Gastrocnemius medialis (tissue), 4 donors: ENCODE measurements around the gene GSTO1. TPM values are rescaled to one million over a fixed set of nuclear protein-coding genes. Genes with fewer than 3 reads are reported as not detected.
"Not testable (repeated sequence)": the region's sequence is repeated elsewhere in the genome, so short reads cannot be mapped to it uniquely, and the experiment has no call there.

ENCODE experiments used
- ATAC-seq, 2 donors: fragments of 150-250 bp; one replicate each; pipeline ENCODE4 v1.9.1; 2016
- DNase-seq, 2 donors: peaks; one replicate each; pipeline ENCODE4 v3.0.0-alpha.2; 2019
- H3K27ac ChIP-seq, 4 donors: fragments of 200-600 bp; sonication (generic); 1 replicate in 1 of 4; 2 replicates in 3 of 4; pipeline ENCODE4 v1.5.1; 2016 to 2018; ENCODE audit warnings: mild to moderate bottlenecking in 2 of 4, moderate library complexity in 1 of 4
- H3K27me3 ChIP-seq, 3 donors: fragments of 200-600 bp; sonication (generic) in 2 of 3; 1 replicate in 1 of 3; 2 replicates in 2 of 3; pipeline versions ENCODE4 v1.5.1 to v1.6.0; 2016 to 2019; ENCODE audit warnings: mild to moderate bottlenecking in 1 of 3, moderate library complexity in 1 of 3
- H3K36me3 ChIP-seq, 2 donors: fragments of 200-600 bp; sonication (generic) in 1 of 2; one replicate each; pipeline ENCODE4 v1.5.1; 2017 to 2018
- H3K4me1 ChIP-seq, 2 donors: fragments of 200-600 bp; sonication (generic) in 1 of 2; one replicate each; pipeline ENCODE4 v1.5.1; 2016 to 2017; ENCODE audit warnings: mild to moderate bottlenecking in 2 of 2
- H3K4me3 ChIP-seq, 4 donors: fragments of 200-600 bp; sonication (generic) in 3 of 4; 1 replicate in 1 of 4; 2 replicates in 3 of 4; pipeline ENCODE4 v1.5.1; 2016 to 2019; ENCODE audit warnings: mild to moderate bottlenecking in 2 of 4
- H3K9me3 ChIP-seq, 3 donors: fragments of 200-600 bp; sonication (generic) in 2 of 3; 1 replicate in 1 of 3; 2 replicates in 2 of 3; pipeline ENCODE4 v1.5.1; 2016 to 2019
- CTCF ChIP-seq, 5 experiments: fragments of 450-650 bp in 3 of 5; fragments of 200-600 bp in 2 of 5; sonication (generic) in 2 of 5; IDR thresholded peaks in 4 of 5; conservative IDR thresholded peaks in 1 of 5; 1 replicate in 4 of 5; 2 replicates in 1 of 5; pipeline ENCODE4 v1.5.1; 2016 to 2019; ENCODE audit warnings: antibody characterized with exemption in 5 of 5, mild to moderate bottlenecking in 3 of 5, moderate library complexity in 3 of 5
- POLR2A ChIP-seq, 2 donors: fragments of 450-650 bp; IDR thresholded peaks; one replicate each; pipeline ENCODE4 v1.6.1; 2017; ENCODE audit warnings: antibody characterized with exemption in 2 of 2, mild to moderate bottlenecking in 2 of 2, moderate library complexity in 2 of 2
- in situ Hi-C, 4 donors: fragments of 200-750 bp; cut with MboI; loops; one replicate each; pipeline versions ENCODE4 v1.15.0 to v1.8.0; 2017; ENCODE audit warnings: low sequenced_read_pairs in 4 of 4
- intact Hi-C: fragments of 100-400 bp; cut with DNase I; formaldehyde crosslinking; loops from one replicate; pipeline ENCODE4 v1.15.1; 2023; ENCODE audit warnings: low total_unique reads
- total RNA-seq, 4 donors: library from RNA; depleted of rRNA; stranded (reverse); fragments of >200 nt; gene quantifications; one replicate each; pipeline versions ENCODE4 v1.1.0 to v1.2.3, GENCODE V29; 2016

GSTO1 gene
- total RNA-seq, 4 donors from 2014 or later = 39.6 to 284 (median 74.2) TPM

GRCh38 chr10:104235801-104236200 lies 18.9 kb upstream of the GSTO1 start:
- Histone ChIP-seq H3K4me3 (no peak overlapping the region), H3K4me1 (peaks cover 8 to 9% of the 10 kb centered on the region in 2 donors), H3K9me3 (no peaks in the 10 kb centered on the region), H3K27me3 (no peaks in the 10 kb centered on the region), H3K27ac (no peak overlapping the region), H3K36me3 (no peaks in the 10 kb centered on the region)
- intact Hi-C loops = no loop called here
- ATAC-seq (no peak), DNase-seq (no peak)
- in situ Hi-C loops = no loop called here
- TF ChIP-seq CTCF (IDR thresholded peaks at IDR 0.05 in 4 of 5, conservative IDR thresholded peaks at IDR 0.05 in 1 of 5) = no peak
- TF ChIP-seq POLR2A (IDR thresholded peaks at IDR 0.05) = no peak

DNA sequence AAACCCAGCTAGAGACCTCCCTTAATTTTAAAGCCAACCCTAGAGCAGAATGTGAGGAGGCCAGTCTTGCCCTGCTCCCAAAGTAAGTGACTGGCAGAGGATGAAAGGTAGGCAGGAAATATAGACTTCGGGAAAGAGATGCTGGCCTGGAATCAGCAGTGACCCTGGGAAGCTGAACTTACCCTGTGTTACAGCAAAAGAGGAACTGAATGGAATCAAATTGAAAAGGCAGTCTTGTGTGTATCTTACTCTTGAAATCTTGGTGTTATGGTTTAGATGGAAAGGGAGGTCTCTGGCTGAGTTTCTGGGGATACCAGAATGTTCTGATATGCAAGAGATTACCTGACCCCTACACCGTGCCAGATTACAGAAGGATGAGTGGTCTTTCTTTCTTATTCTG lies 14.6 kb upstream of the GSTO1 start:
- in situ Hi-C loops (no loop called here), intact Hi-C loops (no loop called here)
- no peak for DNase-seq
- Histone ChIP-seq H3K27ac (no peak overlapping the region), H3K36me3 (no peaks in the 10 kb centered on the region), H3K4me1 (no peaks in the 10 kb centered on the region), H3K4me3 (no peak overlapping the region), H3K27me3 (no peaks in the 10 kb centered on the region), H3K9me3 (no peaks in the 10 kb centered on the region)
- ATAC-seq = no peak
- TF ChIP-seq CTCF (IDR thresholded peaks at IDR 0.05 in 4 of 5, conservative IDR thresholded peaks at IDR 0.05 in 1 of 5) (no peak), POLR2A (IDR thresholded peaks at IDR 0.05) (no peak)

DNA sequence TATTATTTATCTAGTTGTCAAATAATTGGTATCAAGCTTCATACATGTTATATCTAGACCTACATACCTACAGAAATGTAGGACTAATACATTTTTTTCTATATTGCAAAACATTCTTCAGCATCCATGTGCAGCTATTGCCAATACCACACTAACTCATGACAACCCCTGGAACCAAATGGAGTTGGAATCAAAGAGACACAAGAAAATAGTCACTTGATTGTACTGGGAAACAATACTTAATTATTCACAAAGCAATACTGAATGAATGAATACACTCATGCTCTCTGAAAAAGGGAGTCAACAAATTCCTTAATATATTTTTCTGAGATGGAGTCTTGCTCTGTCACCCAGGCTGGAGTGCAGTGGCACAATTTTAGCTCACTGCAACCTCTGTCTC lies 12.1 kb upstream of the GSTO1 start:
- Histone ChIP-seq H3K36me3 (no peaks in the 10 kb centered on the region), H3K4me3 (no peak overlapping the region), H3K4me1 (no peaks in the 10 kb centered on the region), H3K9me3 (no peaks in the 10 kb centered on the region), H3K27ac (no peak overlapping the region), H3K27me3 (peaks cover 0 to 5% (median 0%) of the 10 kb centered on the region in 3 donors)
- no peak for ATAC-seq
- no peak for DNase-seq
- intact Hi-C loops (no loop called here), in situ Hi-C loops (no loop called here)
- TF ChIP-seq POLR2A (IDR thresholded peaks at IDR 0.05) (no peak), CTCF (IDR thresholded peaks at IDR 0.05 in 4 of 5, conservative IDR thresholded peaks at IDR 0.05 in 1 of 5) (no peak)

- H3K4me3 ChIP-seq, H3K27me3 ChIP-seq, DNase-seq, H3K27ac ChIP-seq, intact Hi-C loops, ATAC-seq, in situ Hi-C loops, H3K9me3 ChIP-seq, H3K36me3 ChIP-seq, H3K4me1 ChIP-seq: not testable (repeated sequence)
Measured at GRCh38 chr10:104243009-104243408, 11.7 kb upstream of the GSTO1 start.

- peaks cover 0 to 6% (median 0%) of the 10 kb centered on the region in 3 donors for H3K27me3 ChIP-seq
- no peak overlapping the region for H3K27ac ChIP-seq
- no peaks in the 10 kb centered on the region for H3K4me1 ChIP-seq
- H3K36me3 ChIP-seq = no peaks in the 10 kb centered on the region
- no peak overlapping the region for H3K4me3 ChIP-seq
- no peaks in the 10 kb centered on the region for H3K9me3 ChIP-seq
- TF ChIP-seq CTCF (IDR thresholded peaks at IDR 0.05 in 4 of 5, conservative IDR thresholded peaks at IDR 0.05 in 1 of 5) = no peak
- no peak for TF ChIP-seq POLR2A (IDR thresholded peaks at IDR 0.05)
- intact Hi-C loops (no loop called here), in situ Hi-C loops (no loop called here)
- DNase-seq (no peak), ATAC-seq (no peak)
Measured at GRCh38 chr10:104243512-104243911, 11.2 kb upstream of the GSTO1 start.
